ENCODE results near the gene EPHB3. TPM values are rescaled to one million over a fixed set of nuclear protein-coding genes. Genes with fewer than 3 reads are reported as not detected.

The EPHB3 gene
- total RNA-seq, 2 donors from 2014 or later: 40.1 to 64.2 TPM

- H3K36me3 ChIP-seq: no peaks in the 10 kb centered on the region
- no peaks in the 10 kb centered on the region for H3K9me3 ChIP-seq
- no peak overlapping the region for H3K9ac ChIP-seq (ENCODE audit: low read depth in 2 of 2, low read length in 2 of 2)
- H3K4me3 ChIP-seq: no peak overlapping the region
- no peak overlapping the region for H3K27ac ChIP-seq
- intact Hi-C loops (cut with DNase I): no loop called here
- TF ChIP-seq CTCF (IDR thresholded peaks at IDR 0.05): no peak
- H3K4me1 ChIP-seq: no peaks in the 10 kb centered on the region
- DNase-seq: no peak
- no peaks in the 10 kb centered on the region for H3K27me3 ChIP-seq
These were observed 23.5 kb upstream of the EPHB3 start for GRCh38 chr3:184537885-184538665.

GRCh38 chr3:184538666-184539431, 22.7 kb upstream of the EPHB3 start:
- peak; percentile 8 for DNase-seq
- Histone ChIP-seq H3K27ac (no peak overlapping the region), H3K4me1 (no peaks in the 10 kb centered on the region), H3K36me3 (no peaks in the 10 kb centered on the region), H3K9ac (ENCODE audit: low read depth in 2 of 2, low read length in 2 of 2) (no peak overlapping the region), H3K9me3 (no peaks in the 10 kb centered on the region), H3K27me3 (no peaks in the 10 kb centered on the region), H3K4me3 (no peak overlapping the region)
- intact Hi-C loops (cut with DNase I): no loop called here
- no peak for TF ChIP-seq CTCF (IDR thresholded peaks at IDR 0.05)

- Histone ChIP-seq H3K36me3 (no peaks in the 10 kb centered on the region), H3K27me3 (no peaks in the 10 kb centered on the region), H3K9me3 (no peaks in the 10 kb centered on the region), H3K4me3 (no peak overlapping the region), H3K9ac (ENCODE audit: low read depth in 2 of 2, low read length in 2 of 2) (no peak overlapping the region), H3K27ac (no peak overlapping the region), H3K4me1 (no peaks in the 10 kb centered on the region)
- intact Hi-C loops (cut with DNase I): loop anchor here (10.0 kb wide), 1 partner anchor 125 kb away; no protein-coding TSS in a partner anchor
- peak; percentile 12 for DNase-seq
- no peak for TF ChIP-seq CTCF (IDR thresholded peaks at IDR 0.05)
These were observed 21.7 kb upstream of the EPHB3 start for GRCh38 chr3:184539801-184540435.

- H3K4me1 ChIP-seq: no peaks in the 10 kb centered on the region
- H3K9ac ChIP-seq (ENCODE audit: low read depth in 2 of 2, low read length in 2 of 2): no peak overlapping the region
- no peaks in the 10 kb centered on the region for H3K9me3 ChIP-seq
- no peak overlapping the region for H3K27ac ChIP-seq
- intact Hi-C loops (cut with DNase I): loop anchor here (10.0 kb wide), 1 partner anchor 126 kb away; no protein-coding TSS in a partner anchor
- no peak overlapping the region for H3K4me3 ChIP-seq
- peak; percentile 83 for TF ChIP-seq CTCF (IDR thresholded peaks at IDR 0.05)
- H3K36me3 ChIP-seq: no peaks in the 10 kb centered on the region
- H3K27me3 ChIP-seq: no peaks in the 10 kb centered on the region
- peak; percentile 94 for DNase-seq
These were observed 20.6 kb upstream of the EPHB3 start for GRCh38 chr3:184540777-184541681.
